Activated CD8-positive, alpha-beta memory T cell treated with anti-CD3 and anti-CD28 coated beads for 4 hours (primary cell): ENCODE data around the gene CALR.
"Not testable (repeated sequence)": the region's sequence is repeated elsewhere in the genome, so short reads cannot be mapped to it uniquely, and the experiment has no call there.

ENCODE experiments used
- DNase-seq, 2 donors: peaks; one replicate each; pipeline ENCODE4 v3.0.0-alpha.2; 2020; ENCODE audit warnings: low read depth in 2 of 2

CALR gene

GRCh38 chr19:12933287-12934072, 4.9 kb upstream of the CALR start, which contains the start of gene FARSA:
FARSA (minus strand) TSS chr19:12933711; CDS start chr19:12933696, 15 bp downstream.
- DNase-seq = peak; percentile 82 to 85

- DNase-seq = no peak
Observed at GRCh38 chr19:12935071-12935470, 3.3 kb upstream of the CALR start.

GRCh38 chr19:12936582-12936981, 1.8 kb upstream of the CALR start:
- DNase-seq = no peak

- DNase-seq = no peak
Observed at GRCh38 chr19:12937093-12937926, 1.1 kb upstream of the CALR start.

- DNase-seq = no peak
Observed at GRCh38 chr19:12938779-12939601, 581 bp downstream of the CALR start.

- no peak for DNase-seq
Observed at GRCh38 chr19:12939975-12940423, 1.6 kb downstream of the CALR start.

GRCh38 chr19:12940897-12941296, 2.5 kb downstream of the CALR start:
- no peak for DNase-seq

GRCh38 chr19:12943437-12944044, 5.1 kb downstream of the CALR start:
- no peak for DNase-seq

GRCh38 chr19:12944104-12944674, 5.8 kb downstream of the CALR start:
- DNase-seq = no peak

GRCh38 chr19:12945479-12946091, 7.2 kb downstream of the CALR start, which contains the start of gene RAD23A:
RAD23A (plus strand) TSS chr19:12945862; CDS start chr19:12945949, 87 bp downstream.
- peak; percentile 96 to 97 for DNase-seq

- no peak for DNase-seq
Observed at GRCh38 chr19:12946092-12946721, 7.8 kb downstream of the CALR start.

GRCh38 chr19:12946731-12947496, 8.5 kb downstream of the CALR start:
- DNase-seq = no peak

GRCh38 chr19:12947702-12948611, 9.5 kb downstream of the CALR start:
- DNase-seq = no peak

GRCh38 chr19:12948612-12949362, 10.4 kb downstream of the CALR start:
- DNase-seq = no peak

GRCh38 chr19:12949363-12950283, 11.2 kb downstream of the CALR start:
- no peak for DNase-seq

GRCh38 chr19:12952050-12952449, 13.6 kb downstream of the CALR start:
- DNase-seq = not testable (repeated sequence)
